ENCODE results near the gene PACSIN3.
"Not testable (repeated sequence)": the region's sequence is repeated elsewhere in the genome, so short reads cannot be mapped to it uniquely, and the experiment has no call there.

The PACSIN3 gene

DNA sequence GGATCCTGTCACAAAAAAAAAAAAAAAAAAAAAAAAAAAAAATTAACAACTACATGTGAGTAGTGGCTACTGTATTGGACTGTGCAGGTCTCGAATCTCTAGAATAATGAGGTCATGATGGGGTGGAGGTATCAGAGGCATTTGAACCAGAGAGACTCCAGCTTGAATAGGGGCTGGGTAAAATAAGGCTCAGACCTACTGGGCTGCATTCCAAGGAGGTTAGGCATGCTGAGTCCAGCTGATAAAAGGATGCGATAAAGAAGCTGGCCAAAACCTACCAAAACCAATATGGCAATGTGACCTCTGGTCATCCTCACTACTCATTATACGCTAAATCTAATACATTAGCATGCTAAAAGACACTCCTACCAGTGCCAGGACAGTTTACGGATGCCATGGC is 5.9 kb upstream of the PACSIN3 start:
- no peak for DNase-seq (ENCODE audit: low spot score)

DNA sequence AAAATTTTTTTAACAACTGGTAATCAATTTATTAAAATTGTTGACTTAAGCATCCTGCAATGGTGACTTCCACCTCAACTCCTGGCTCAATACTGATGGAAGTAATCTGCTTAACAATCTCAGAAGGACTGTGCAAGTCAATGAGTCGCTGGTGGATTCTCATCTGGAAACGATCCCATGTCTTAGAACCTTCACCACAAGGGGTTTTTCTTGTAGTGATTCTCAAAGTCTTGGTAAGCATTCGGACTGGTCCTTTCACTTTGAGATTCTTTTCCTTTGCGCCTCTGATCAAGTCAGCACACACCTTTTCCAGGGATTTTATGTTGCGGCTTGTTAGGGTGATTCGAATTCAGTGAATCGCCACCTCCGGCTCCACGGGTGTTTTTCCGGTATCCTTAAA is 4.9 kb upstream of the PACSIN3 start:
- DNase-seq (ENCODE audit: low spot score), result not testable (repeated sequence)

DNA sequence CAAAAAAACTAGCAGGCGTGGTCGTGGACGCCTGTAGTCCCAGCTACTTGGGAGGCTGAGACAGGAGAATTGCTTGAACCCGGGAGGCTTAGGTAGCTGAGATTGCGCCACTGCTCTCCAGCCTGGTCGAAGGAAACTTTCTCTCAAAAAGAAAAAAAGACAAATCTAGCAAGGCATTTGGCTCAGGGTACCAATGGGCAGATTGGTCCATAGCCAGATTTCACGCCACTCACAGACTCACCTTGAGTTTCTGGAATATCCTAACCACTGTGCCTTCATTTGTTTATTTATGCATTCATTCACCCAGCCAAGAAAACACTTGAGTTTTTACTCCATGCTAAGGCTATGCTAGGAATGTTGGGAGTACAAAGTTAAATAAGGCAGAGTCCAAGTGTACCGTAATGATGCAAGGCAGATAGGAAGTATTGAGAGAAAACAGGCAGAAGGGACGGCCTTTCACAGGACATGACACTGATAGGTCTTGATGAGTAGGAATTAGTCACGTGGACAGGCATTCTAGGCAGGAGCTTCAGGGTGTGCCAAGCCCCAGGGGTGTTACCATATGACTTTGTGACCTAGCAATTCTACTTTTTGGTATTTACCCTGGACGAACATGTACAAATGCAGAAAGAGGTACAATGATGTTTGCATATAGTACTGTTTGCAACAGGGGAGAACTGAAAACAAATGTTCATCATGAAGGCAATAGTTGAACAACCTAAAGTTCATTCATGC is 3.0 kb upstream of the PACSIN3 start:
- DNase-seq (ENCODE audit: low spot score), result no peak

DNA sequence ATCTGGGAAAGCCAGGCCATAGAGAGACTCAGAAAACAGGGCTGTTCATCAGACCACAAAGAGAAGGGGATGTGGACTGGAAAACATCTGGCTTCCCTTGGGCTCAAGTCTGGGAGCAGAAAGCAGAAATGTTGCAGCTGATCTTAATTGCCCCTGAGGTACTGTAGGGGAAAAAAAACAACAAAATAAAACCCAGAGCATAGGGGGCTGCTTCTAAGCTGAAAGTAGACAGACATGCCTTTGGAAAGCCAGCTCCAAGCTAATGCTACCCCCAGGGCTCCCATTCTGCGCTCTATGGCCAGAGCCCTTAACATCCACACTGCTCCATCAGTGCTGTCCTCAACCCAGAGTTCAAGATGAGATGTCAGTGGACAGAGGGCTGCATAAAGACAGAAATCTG is 2.0 kb upstream of the PACSIN3 start:
- no peak for DNase-seq (ENCODE audit: low spot score)

DNA sequence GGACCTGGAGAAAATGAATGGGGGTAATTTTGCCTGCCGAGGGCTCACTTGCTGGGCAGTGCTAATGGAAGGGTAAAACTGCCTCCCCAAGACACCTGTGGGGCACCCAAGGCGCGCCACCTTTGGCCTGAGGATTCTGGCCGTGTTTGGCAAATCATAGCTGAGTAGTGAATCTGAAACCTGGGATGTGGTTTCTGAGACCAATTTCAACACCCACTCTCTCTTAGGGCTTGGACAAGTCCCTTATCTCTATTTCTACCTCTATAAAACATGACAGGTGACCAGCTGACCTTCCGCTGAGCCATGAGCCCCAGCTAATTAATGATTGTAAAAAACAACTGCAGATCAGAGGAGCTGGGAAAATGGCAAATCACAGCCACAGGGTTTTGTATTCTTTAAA is 1.5 kb upstream of the PACSIN3 start:
- DNase-seq (ENCODE audit: low spot score), result no peak

DNA sequence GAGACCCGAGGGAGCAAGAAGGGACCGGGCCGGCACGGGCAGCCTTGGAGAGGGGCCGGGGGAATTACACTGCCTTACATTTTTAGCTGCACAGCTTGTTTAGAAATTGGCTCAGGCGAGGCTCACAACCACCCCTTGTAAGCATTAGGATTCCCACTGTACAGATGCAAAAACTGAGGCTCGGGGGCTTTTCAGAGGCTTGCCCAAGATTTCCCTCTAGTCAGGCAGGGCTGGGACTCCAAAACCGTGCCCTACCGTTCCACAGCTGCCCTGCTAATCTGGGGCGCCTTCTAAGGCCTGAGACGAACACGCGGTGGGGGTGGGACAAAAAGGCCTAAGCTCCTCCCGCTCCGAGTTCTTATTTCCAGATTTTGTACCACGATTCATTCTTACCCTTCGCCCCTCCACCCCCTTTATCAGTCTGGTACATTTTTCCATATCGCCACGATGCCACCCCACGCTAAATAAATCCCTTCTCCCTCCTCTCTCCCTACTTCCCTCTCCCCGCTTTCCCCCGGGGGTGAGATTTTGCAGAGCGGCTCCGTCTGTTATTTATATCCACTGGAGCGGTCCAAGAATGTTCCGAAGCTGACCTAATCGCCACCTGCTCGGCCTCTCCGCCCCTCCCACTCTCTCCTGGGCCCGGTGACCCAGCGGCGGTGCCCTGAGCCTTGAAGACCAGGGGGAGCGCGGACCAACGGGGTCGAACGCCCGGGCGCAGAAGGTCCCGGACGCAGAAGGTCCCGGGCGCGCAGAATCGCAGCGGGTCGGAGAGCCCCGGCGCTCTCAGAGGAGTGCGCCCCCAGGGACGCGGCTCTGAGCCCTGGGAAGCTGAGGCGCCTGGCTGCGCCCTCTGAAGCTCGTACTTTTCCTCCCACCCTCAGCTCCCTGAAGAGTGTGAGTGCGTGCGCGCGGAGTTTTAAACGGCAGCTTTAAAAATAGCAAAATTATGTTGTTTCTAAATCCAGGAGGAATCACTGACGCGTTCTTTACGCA is 764 bp upstream of the PACSIN3 start:
- DNase-seq (ENCODE audit: low spot score), result peak; percentile 41

DNA sequence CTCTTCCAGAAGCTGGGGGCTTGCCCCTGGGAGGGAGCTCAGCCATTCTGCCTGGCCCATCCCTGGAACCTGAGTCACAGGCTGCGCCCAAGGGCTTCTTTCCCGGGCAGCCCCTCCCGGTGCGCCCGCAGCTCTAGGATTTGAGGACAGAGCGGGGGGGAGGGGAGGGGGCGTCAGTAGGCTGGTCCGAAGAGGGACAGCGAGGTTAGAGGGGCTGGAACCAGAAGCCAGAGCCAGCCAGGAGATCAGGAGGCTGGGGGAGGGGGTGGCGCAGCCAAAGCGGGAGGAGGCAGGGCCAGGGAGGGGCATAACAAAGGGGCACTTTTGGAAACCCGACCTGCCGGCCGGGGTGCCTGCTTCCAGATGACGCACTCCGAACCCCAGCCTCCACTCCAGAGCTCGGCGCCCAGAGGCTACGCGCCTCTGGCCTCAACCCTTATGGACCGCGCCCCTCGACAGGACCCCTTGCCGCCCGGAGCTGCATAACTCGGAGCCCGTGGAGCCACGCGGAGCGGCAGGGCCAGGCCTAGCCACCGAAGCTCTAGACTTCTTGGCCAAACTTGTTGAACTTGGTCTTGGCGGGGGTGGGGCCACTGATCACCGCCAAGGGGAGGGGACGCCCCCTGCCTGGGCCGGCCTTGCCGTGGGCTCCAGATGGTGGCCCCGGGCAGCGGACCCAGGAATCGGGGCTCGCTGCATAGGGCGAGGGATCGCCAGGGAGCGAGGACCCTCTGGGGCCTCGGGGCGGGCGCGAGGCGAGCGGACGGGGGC is 744 bp downstream of the PACSIN3 start:
- DNase-seq (ENCODE audit: low spot score), result no peak

DNA sequence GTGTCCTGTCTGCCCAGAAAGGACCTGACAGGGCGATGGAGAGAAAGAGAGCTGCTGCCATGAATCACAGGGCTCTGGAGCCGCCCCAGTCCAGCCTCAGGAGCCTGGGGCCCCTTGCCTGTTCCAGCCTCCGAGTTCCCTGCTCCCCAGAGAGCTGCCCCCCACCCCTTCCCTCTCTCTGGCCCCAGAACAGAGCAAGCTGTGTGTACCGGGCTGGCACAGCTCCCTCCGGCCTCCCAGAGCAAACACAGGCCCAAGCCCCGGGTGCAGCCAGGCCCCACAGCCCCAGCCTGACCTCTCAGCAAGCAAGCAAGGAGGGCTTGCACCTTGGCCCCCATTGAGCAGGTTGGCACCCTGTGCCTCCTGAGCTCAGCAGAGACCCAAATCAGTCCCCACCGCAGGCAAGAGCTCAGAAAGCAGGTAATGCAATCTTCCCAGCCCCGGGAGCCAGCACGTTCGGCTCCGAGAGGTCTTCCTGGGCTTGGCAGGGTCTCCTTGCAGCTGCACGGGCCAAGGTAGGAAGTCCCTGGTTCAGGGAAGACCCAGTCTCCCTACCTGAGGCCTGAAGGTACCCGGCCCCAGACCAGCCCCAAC is 1.4 kb downstream of the PACSIN3 start:
- DNase-seq (ENCODE audit: low spot score), result peak; percentile 94

DNA sequence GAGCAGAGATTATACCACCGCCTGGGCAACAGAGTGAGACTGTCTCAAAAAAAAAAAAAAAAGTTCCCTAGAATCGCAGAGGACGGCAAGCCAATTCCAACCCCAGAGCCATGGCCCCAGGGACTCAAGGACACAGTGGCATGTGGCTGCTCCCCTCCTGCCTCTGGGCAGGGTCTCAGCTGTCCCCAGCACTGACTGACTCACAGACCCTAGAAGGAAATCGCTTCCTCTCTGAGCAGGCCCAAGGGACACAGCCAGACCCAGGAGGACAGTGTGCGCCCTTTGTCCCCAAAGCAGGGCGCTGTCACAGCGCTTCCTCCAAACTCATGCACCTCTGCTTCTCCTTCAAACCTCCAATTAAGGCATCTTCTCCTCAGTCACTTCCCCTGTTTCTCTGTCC is 2.3 kb downstream of the PACSIN3 start:
- DNase-seq (ENCODE audit: low spot score), result no peak

DNA sequence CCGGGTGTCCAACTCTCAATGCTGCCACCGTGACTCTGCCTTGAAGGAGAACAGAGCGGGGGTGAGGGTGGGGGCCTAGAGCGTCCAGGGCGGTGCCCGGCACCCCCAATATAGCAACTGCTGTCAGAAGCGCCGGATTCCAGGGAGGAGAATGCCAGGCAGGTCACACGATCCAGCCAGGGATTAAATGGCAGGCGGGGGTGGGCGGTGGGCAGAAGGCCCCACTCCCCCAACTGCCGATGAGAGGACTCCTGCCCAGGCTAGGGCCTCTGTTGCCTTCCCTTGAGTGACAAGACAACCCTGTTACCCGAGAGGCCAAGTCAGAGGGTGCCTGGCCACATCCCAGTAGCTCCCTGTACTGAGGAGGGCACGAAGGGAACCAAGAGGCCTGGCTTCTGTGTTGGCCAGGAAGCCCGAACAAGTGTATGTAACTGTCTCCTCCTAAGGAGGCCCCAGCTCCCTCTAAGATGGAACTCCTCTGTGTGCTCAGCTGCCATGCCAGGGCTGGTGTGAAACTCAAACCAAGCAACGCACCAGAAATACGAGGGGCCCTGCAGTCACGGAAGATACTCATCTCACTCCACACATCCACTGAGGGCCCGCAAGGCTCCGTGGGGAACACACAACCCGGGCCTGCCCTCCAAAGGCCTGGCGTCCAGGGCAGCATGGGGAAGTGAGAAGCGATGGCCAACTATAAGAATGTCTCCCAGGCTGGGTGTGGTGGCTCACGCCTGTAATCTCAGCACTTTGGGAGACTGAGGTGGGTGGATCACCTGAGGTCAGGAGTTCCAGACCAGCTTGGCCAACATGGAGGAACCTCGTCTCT is 3.0 kb downstream of the PACSIN3 start:
- DNase-seq (ENCODE audit: low spot score), result no peak

DNA sequence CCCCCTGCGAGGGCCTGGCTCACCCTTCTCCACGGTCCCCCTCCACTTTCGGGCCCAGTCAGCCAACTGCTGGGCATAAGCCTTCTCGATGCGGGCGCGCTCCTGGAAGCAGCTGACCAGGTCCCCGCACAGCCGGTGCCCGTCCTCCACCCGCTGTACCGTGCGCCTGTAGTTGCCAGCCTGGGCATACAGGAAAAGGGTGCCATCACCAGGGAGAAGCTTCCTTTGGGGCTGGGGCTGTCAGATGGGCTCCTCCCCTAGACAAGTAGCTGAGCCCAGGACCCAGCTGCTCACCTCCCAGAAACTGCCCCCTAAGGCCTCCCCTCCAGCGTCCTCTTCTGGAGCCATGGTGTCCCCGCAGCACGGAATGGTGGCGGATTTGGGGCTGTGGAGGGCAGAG is 3.9 kb downstream of the PACSIN3 start:
- no peak for DNase-seq (ENCODE audit: low spot score)

DNA sequence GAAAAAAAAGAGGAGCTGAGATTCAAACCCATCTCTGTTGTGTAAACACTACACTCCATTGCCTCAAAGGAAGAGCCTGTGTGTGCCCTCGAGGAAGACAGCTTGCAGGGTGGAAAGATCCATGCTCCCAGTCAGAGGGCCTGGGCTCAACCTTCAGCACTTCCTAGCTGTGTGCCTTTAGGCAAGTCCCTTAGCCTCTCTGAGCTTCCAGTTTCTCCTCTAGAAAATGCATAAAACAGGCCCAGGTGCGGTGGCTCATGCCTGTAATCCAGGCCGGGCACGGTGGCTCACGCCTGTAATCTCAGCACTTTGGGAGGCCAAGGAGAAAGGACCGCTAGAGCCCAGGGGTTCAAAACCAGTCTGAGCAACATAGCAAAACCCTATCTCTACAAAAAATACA is 5.0 kb downstream of the PACSIN3 start:
- DNase-seq (ENCODE audit: low spot score), result no peak

DNA sequence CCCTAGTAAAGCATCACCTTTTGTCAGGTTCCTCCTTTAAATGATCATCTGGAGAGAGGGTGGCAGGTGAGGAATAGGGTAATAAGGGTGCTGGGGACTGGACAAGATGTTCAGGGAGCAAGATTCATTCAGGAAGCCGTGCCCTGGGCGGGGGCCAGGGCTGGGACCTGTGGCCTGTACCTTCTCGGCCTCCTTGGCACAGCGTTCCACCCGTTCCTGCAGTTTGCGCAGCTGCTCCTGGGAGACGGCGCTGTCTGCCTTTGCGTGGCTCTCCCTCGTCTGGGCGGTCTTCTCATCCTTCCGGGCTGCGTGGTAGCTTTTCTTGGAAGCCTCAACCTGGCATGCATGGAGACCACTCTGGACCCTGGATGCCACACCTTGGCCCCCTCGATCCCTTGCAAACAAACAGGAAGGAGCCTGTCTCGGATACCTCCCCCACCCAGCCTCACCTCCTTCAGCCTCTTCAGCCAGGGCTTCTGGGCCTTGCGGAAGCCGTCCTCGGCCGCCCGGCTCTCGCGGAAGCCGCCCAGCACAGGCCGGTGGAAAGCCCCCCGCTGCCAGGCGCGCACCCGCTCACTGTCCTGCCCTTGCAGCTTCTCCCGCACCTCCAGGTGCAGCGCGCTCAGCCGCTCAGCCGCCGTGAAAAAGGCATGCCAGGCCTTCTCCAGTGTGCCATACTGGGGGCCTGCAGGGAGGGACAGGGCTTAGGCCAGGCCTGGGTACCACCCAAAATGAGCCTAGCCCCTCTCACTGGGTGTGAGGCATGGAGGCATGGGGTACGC is 6.0 kb downstream of the PACSIN3 start:
- DNase-seq (ENCODE audit: low spot score), result no peak

DNA sequence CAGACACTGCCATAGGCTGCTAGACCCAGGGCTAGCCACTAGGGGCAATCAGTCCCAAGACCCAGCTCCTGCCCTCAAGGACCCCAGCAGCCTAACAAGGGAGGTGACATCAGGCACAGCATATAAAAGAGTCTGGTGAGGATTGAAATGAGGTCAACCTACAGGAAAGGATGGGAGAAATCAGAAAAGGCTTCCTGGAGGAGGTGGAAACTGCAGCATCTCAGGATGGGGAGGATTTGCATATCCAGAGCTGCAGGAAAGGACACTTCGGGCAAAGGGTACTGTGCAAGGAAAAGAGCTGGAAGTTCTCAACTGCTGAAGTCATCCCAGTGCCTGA is 6.6 kb downstream of the PACSIN3 start:
- DNase-seq (ENCODE audit: low spot score), result no peak

DNA sequence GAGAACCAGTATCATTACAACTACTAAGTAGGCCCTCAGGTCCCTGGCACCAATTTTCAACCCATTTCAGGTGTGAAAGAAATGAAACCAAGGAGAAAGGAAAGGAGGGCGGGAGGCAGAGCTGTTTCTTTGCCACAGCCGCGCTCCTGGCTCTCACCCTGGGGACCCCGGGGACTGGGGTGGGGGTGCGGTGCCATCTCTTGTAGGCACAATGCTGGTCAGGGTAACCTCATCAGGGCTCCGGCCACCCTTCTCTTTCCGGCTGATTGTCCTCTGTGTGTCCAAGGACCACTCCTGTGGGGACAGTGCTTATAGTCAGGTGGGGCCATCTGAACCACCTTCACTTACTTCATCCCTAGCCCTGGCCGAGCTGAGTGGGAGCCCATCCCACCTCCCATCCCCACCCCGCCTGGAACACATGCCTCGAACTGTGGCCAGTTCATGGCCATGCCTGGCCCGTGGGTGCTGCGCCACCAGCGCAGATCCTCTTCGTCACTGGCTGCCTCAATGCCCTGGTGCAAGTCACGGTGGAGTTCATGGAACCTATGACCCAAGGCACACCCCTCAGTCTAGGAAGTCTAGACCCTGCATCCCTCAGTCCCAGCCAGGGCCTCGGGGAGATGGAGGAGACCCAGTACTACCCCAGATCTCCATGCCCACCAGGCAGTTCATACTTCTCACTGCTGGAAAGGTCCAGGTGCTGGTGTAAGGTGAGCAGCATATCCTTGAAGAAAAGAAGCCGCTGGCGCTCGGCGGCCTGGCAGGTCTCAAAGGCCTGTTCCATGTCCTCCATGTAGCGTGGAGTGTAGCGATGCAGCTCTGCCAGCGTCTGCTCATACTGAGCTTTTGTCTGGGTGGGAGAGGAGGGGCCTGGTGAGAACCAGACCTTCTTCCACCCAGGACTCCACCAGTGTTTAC is 7.2 kb downstream of the PACSIN3 start:
- no peak for DNase-seq (ENCODE audit: low spot score)

DNA sequence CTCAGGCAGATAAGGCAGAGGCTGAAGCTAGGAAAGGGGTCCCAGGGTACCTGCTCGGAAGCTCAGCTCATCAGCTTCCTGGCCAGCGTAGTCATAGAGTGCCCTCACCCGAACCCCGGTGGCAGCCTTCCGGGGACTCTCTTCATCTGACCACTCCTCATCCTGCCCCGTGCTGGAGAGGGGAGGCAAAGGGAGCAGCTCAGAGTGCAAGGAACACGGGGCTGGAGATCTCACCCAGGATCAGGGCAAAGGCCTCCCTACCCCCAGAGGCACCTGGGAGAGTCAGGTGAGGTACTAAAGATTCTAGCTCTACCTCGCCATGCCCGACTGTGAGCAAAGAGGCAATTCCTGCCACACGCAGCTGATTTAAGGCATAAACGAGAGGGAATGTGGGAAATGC is 7.9 kb downstream of the PACSIN3 start:
- no peak for DNase-seq (ENCODE audit: low spot score)

DNA sequence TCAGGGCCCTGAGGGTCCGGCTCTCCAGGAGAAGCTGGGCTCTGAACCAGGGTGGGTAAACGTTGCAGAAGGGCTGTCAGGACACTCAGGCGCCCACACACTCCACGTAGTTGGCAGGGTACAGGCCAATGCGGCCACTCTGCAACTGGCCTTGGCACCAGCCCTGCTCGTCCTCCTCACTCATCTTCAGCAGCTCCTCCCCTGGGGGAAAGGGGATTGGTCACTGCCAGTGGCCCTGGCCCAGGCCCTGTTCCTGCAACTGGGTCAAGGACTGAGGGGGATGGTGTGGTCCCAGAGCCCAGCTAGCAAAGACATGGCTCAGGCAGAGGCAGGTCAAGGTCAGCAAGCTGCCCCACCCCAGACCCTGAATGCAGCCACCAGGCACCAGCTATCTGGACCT is 8.4 kb downstream of the PACSIN3 start:
- no peak for DNase-seq (ENCODE audit: low spot score)

DNA sequence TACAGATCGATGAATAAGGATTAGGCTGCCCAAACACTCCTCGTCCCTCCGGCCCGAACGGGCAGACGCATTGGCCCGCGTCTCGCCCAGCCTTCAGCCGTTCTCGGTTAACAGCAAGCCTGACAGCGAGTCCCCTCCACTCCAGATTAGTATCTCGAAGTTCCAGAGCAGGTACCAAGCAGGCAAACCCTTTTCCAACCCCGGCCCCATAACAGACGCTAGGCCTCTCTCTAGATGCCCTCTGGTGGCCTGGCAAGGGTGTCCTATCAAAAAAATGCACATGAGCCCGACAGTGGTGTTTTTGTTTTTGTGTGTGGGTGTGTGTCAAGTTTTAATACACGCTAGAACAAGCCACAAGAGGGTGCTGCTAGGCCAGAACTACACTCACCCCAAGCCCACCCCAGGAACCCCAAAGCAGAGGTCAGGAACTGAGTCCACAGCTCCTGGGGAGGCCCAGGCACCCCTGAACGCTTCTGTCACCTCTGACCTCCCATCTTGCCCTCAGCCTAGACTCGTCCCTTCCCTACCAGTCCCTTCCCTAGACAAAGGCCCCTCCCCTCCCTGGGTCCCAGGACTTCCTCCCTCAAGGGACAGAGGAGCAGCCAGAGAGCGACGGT is 8.9 kb downstream of the PACSIN3 start:
- peak; percentile 92 for DNase-seq (ENCODE audit: low spot score)

All from globus pallidus (tissue), 1 donor.